HT-29 (cell line): ENCODE measurements around the gene TBRG4. TPM values are rescaled to one million over a fixed set of nuclear protein-coding genes. Genes with fewer than 3 reads are reported as not detected.
A peak's percentile ranks its signal among the peaks of the same experiment; 100 is the strongest.

ENCODE experiments used
- DNase-seq: peaks from one replicate; pipeline ENCODE4 v3.0.0-alpha.2; 2015; ENCODE audit warnings: low spot score
- small RNA-seq: library from RNA; depleted of rRNA; stranded (forward); fragments of <200 nt; gene quantifications from one replicate; pipeline ENCODE3, GENCODE V24; 2014
- total RNA-seq: library from RNA; depleted of rRNA; stranded (reverse); fragments of >200 nt; shearing (Covaris generic); gene quantifications from 2 replicates; pipeline ENCODE4 v1.2.3, GENCODE V29; 2014; rRNA removed

TBRG4 gene
- total RNA-seq, 1 experiment from 2014 or later, result 255 TPM

DNA sequence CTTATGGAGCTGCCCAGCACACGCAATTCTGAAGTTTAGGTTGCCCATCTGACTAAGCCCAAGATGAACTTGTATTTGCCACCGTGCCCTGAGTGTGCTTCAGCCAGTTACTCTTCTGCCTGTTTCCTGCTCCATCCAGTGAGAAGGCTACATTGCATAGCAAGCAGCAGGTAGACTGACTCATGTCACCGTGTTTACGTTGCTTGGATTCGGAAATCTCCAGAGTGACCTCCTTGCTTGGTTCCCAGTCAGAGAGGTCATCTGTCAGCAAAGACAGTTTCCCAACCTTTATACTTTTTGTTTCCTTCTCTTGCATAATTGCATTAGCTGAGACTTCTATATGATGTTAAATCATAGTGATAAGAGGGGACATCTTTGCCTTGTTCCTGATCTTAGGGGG, 53.6 kb downstream of the TBRG4 start:
- no peak for DNase-seq

DNA sequence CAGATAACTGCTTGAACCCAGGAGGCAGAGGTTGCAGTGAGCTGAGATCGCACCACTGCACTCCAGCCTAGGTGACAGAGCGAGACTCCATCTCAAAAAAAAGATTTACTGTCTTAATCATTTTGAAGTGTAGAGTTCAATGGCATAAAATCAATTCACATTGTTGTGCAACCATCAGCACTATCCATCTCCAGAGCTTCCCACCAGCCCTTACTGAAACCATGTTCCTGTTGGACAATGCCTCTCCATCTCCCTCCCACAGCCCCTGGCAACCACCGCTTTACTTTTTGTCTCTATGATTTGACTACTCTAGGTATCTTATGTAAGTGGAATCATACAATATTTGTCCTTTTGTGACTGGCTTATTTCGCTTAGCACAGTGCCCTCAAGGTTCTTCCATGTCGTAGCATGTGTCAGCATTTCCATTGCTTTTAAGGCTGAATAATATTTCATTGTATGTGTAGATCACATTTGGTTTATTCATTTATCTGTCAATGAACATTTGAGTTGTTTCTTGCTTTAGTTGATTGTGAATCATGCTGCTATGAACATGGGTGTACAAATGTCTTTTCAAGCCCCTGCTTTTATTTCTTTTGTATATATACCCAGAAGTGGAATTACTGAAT, 55.8 kb downstream of the TBRG4 start:
- no peak for DNase-seq

DNA sequence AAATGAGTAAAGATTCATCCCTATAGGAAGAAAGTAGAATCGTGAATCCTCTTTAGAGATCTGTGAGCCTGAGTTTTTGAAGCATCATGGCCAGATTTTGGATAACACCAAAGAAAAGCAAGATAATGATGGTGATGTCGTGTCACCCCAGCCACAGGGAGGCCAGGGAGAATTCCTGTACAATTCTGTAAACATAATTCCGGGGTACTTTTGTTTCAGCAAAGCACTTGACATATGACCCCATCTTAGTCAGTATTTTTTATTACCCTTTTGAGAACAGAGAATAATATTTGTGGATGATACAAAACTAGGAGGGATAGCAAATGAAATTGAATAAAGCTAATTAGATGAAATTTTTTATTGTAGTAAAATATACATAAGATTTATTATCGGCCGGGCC, 56.5 kb downstream of the TBRG4 start:
- no peak for DNase-seq

DNA sequence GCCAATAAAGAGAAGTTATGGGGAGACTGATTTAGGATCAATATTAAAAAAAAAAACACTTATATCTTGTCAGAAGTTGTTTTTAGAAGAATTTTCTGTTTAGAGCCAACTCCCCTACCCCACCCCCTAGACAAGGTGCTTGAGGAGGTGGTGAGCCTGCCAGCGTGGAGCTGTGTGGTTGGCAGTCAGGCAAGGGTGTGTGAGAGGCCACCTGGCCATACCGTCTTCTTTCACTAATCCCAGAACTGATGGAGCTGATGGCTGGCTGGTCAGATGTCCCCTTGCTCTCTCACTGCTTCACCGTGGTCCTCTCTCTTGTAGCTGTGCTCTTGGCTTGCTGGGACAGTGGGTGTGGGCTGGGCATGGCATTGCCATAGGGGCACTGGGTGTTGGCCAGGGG, 57.1 kb downstream of the TBRG4 start:
- no peak for DNase-seq

DNA sequence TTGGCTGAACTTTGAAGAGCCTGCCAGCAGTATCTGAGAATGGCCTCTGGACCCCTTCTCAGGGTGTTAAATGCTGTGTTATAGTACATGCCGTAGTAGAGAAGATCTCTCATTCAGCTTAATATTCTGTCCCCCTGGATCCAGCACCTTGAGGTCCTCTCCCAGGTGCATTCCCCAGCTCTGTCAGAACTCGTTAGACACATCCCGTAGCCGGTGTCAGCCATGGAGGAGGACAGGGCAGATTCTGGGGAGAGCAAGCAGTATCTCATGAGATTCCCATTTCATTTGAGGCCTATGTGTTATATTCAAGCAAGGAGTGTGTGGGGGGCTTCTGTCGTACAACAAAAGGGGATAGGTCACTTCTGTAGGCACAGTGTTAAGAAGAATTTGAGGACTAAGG, 57.6 kb downstream of the TBRG4 start:
- no peak for DNase-seq

DNA sequence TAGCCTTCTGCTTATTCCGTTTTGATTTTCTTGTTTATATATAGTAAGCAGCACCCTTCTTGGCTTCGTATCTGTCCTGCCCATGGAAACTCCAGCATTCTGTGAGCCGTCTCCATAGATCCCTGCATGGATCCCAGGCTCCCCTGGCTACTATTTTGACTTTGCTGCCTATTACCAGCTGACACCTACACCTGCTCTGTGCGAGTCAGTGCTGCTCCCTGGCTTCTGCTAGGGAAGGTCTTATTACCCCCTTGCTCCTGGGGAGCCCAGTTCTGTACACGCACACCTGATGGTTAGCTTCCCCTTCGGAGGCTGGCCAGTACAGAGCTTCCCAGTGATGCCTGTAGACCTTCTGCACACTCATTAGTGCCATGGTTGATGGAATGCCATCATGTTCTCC, 58.1 kb downstream of the TBRG4 start:
- DNase-seq, result no peak

DNA sequence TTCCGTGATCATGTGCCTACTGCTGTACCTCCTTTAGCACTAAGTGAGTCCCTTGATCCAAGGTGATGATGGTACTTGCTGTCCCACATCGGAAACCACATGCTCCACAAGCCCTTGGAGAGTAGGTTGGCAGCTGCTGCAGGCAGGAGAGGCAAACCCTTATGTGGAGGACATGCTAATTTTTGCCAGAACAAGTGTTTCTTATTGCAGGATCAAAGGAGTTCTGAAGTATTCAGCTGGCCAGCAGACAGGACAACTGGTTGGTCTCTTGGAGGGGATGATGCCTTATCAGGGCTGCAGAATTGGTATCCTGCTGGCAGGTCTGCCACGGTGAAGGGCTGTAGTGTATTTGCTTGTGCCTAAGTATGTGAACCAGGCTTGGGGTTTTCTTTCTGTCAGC, 59.5 kb downstream of the TBRG4 start:
- no peak for DNase-seq

DNA sequence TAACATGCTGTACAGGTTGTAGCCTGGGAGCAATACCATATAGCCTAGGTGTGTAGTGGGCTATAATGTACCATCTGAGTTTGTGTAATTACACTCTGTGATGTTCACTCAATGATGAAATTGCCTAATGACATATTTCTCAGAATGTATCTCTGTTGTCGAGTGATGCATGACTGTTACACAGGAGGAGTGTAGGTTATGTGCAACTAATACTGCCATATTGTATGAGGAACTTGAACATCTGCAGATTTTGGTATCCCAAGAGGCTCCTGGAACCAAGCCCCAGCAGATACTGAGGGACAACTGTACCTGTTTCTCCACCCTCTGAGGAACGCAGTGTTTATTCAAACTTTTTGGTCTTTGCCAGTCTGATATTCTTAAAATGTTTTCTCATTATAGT, 61.3 kb downstream of the TBRG4 start:
- DNase-seq, result no peak

Small RNA genes within 50 kb of the gene (small RNA-seq; reads per million reads assigned to genes)
- 3.3 reads per million, percentile 77 among the genes with 10 or more reads in this experiment for gene SNORA5A
- not detected for gene SNORA5B
- 12.8 reads per million, percentile 90 among the genes with 10 or more reads in this experiment for gene SNORA5C

Other genes with a start within 250 kb of the TBRG4 start
- 11.6 and 13.2 TPM in 2 replicates for gene PURB, start 226.2 kb downstream of the TBRG4 start, total RNA-seq
- 0.08 and 0.31 TPM in 2 replicates for gene MYO1G, start 132.7 kb downstream of the TBRG4 start, total RNA-seq
- 69.8 and 90.2 TPM in 2 replicates for gene CCM2, start 111.5 kb downstream of the TBRG4 start, total RNA-seq
- 0.10 and 0.43 TPM in 2 replicates for gene NACAD, start 22.7 kb downstream of the TBRG4 start, total RNA-seq
- gene RAMP3, start 46.1 kb upstream of the TBRG4 start, total RNA-seq, result not detected in 2 replicates